Suprapubic skin (tissue), 3 donors: Measurements from ENCODE around the gene CCSAP.

ENCODE experiments used
- EP300 ChIP-seq: sonication (generic); formaldehyde crosslinking; IDR thresholded peaks from one replicate; pipeline ENCODE4 v1.6.1; 2017; ENCODE audit warnings: antibody characterized with exemption
- TF ChIP-seq, protein P1 (sequence below), 2 donors: fragments of 200-600 bp in 1 of 2; fragments of 450-650 bp in 1 of 2; sonication (generic) in 1 of 2; IDR thresholded peaks; one replicate each; pipeline ENCODE4 v1.5.1; 2016 to 2019; ENCODE audit warnings: antibody characterized with exemption in 2 of 2, mild to moderate bottlenecking in 1 of 2, moderate library complexity in 1 of 2

DNA sequence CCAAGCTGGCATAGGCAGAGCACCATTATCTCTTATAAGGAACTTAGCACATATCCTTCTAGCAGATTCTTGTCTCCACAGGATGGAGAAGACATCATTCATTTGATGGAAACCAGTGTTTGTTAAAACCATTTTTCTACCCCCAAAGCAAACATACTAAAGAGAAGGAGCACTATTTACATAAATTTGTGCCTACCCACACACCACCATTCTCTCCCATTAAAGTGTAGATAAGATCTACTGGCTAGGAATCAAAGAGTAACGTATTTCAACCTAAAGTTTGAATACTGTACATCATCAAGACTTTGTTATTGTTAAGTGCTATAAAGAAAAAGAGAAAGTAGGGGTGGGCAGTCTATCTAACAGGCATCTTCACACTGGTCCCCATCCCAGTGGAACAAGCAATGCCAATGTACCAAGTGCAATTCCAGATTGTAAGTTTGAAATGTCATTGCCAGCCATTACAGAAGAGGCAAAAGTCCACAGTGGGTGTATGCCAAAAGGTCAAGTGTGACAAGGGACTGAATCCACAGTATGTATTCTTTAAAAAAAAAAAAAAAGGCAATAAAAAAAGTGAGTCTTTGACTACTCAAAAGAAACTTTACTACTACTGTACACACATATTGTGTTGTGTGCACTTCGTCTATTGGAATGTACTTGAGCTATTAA is 18.8 kb downstream of the CCSAP start:
- no peak for TF ChIP-seq EP300
- TF ChIP-seq, protein P1, sequence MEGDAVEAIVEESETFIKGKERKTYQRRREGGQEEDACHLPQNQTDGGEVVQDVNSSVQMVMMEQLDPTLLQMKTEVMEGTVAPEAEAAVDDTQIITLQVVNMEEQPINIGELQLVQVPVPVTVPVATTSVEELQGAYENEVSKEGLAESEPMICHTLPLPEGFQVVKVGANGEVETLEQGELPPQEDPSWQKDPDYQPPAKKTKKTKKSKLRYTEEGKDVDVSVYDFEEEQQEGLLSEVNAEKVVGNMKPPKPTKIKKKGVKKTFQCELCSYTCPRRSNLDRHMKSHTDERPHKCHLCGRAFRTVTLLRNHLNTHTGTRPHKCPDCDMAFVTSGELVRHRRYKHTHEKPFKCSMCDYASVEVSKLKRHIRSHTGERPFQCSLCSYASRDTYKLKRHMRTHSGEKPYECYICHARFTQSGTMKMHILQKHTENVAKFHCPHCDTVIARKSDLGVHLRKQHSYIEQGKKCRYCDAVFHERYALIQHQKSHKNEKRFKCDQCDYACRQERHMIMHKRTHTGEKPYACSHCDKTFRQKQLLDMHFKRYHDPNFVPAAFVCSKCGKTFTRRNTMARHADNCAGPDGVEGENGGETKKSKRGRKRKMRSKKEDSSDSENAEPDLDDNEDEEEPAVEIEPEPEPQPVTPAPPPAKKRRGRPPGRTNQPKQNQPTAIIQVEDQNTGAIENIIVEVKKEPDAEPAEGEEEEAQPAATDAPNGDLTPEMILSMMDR (IDR thresholded peaks at IDR 0.05): no peak
